A673 (cell line): ENCODE measurements around the gene TBC1D24.

Experiments used
- EZH2 ChIP-seq: fragments of 200-600 bp; sonication (generic); IDR thresholded peaks from 2 replicates; pipeline ENCODE4 v1.6.1; 2017; ENCODE audit warnings: borderline replicate concordance, low read depth, mild to moderate bottlenecking, mixed read lengths, antibody characterized with exemption, low read length; ENCODE audit not compliant: poor library complexity, severe bottlenecking
- TF ChIP-seq, protein P1 (sequence below): fragments of 300-800, 200-600 bp; sonication (generic); conservative IDR thresholded peaks from 2 replicates; pipeline ENCODE4 v1.5.1; 2017; ENCODE audit warnings: low read depth, mild to moderate bottlenecking, antibody characterized with exemption, low read length, moderate library complexity, mixed read lengths

DNA sequence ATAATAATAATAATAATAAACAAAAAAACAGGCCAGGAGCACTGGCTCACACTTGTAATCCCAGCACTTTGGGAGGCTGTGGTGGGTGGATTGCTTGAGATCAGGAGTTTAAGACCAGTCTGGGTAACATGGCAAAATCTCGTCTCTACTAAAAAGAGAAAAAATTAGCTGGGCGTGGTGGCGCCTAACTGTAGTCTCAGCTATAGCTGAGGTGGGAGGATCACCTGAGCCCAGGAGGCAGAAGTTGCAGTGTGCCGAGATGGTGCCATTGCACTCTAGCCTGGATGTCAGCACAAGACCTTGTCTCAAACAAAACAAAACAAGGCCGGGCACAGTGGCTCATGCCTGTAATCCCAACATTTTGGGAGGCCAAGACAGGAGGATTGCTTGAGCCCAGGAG lies 20.1 kb downstream of the TBC1D24 start:
- TF ChIP-seq EZH2 = no peak
- TF ChIP-seq, protein P1, sequence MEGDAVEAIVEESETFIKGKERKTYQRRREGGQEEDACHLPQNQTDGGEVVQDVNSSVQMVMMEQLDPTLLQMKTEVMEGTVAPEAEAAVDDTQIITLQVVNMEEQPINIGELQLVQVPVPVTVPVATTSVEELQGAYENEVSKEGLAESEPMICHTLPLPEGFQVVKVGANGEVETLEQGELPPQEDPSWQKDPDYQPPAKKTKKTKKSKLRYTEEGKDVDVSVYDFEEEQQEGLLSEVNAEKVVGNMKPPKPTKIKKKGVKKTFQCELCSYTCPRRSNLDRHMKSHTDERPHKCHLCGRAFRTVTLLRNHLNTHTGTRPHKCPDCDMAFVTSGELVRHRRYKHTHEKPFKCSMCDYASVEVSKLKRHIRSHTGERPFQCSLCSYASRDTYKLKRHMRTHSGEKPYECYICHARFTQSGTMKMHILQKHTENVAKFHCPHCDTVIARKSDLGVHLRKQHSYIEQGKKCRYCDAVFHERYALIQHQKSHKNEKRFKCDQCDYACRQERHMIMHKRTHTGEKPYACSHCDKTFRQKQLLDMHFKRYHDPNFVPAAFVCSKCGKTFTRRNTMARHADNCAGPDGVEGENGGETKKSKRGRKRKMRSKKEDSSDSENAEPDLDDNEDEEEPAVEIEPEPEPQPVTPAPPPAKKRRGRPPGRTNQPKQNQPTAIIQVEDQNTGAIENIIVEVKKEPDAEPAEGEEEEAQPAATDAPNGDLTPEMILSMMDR = no peak
